Measurements from ENCODE around the gene KIZ. TPM values are rescaled to one million over a fixed set of nuclear protein-coding genes. Genes with fewer than 3 reads are reported as not detected.

KIZ gene
- total and polyA plus RNA-seq, 2 of the 4 experiments (the other 2 are of a cell fraction): 9.9 to 14.0 TPM

GRCh38 chr20:21134883-21135493 is 9.1 kb downstream of the KIZ start:
- no peak overlapping the region for H3K18ac ChIP-seq (ENCODE audit: low read depth, low read length)
- H2AK9ac ChIP-seq (replicated peaks; ENCODE audit: low read depth, low read length, poor library complexity): no peak overlapping the region
- TF ChIP-seq ELK1 (IDR thresholded peaks at IDR 0.05; ENCODE audit: borderline replicate concordance, low read depth, low read length) (no peak), MAFK (IDR thresholded peaks at IDR 0.05; ENCODE audit: low read depth, low read length) (no peak), RAD21 (IDR thresholded peaks at IDR 0.05; ENCODE audit: low read length) (no peak), USF2 (IDR thresholded peaks at IDR 0.05; ENCODE audit: low read depth, low read length) (no peak), POLR2A (IDR thresholded peaks at IDR 0.05; ENCODE audit: low read depth, low read length) (no peak), RCOR1 (IDR thresholded peaks at IDR 0.05; ENCODE audit: insufficient replicate concordance, low read length) (no peak), FOS (IDR thresholded peaks at IDR 0.05; ENCODE audit: low read depth, low read length) (no peak), CHD1 (IDR thresholded peaks at IDR 0.05; ENCODE audit: low read depth, low read length) (no peak), RFX5 (IDR thresholded peaks at IDR 0.05; ENCODE audit: low read depth, low read length) (no peak), CEBPB (IDR thresholded peaks at IDR 0.05; ENCODE audit: low read depth, low read length) (no peak), BHLHE40 (IDR thresholded peaks at IDR 0.05; ENCODE audit: low read depth, low read length) (no peak), SMC3 (IDR thresholded peaks at IDR 0.05; ENCODE audit: low read depth, low read length) (no peak), MAZ (IDR thresholded peaks at IDR 0.05; ENCODE audit: borderline replicate concordance, low read depth, low read length) (no peak), NFE2L2 (IDR thresholded peaks at IDR 0.05; ENCODE audit: low read depth, low read length) (no peak), CTCF (conservative IDR thresholded peaks at IDR 0.05; ENCODE audit: low read depth, low read length) (no peak)
- no peak overlapping the region for H3K4me3 ChIP-seq (ENCODE audit: insufficient read depth, low read depth, low read length)
- no peak overlapping the region for H2BK15ac ChIP-seq (ENCODE audit: low read depth, low read length)
- no peak overlapping the region for H3K23ac ChIP-seq (ENCODE audit: low read depth, low read length)
- H3K27me3 ChIP-seq (ENCODE audit: control insufficient read depth, insufficient read depth, low read length): no peaks in the 10 kb centered on the region
- no peak overlapping the region for H2BK20ac ChIP-seq (ENCODE audit: low read depth, low read length)
- in situ Hi-C loops (cut with MboI; ENCODE audit: low sequenced_read_pairs) (no loop called here), dilution Hi-C loops (cut with HindIII; ENCODE audit: low sequenced_read_pairs, unreplicated experiment) (no loop called here), intact Hi-C loops (cut with micrococcal nuclease) (no loop called here)
- peaks cover 3% of the 10 kb centered on the region; the same call in 1 of the 2 replicates for H3K9me1 ChIP-seq (ENCODE audit: insufficient read depth, low read length)
- no peak overlapping the region for H3K14ac ChIP-seq (replicated peaks; ENCODE audit: low read depth, low read length)
- H4K91ac ChIP-seq (ENCODE audit: insufficient read depth, low read depth, low read length): no peak overlapping the region
- no peak overlapping the region for H4K8ac ChIP-seq (ENCODE audit: low read depth in 2 of 2, low read length in 2 of 2)
- H3K27ac ChIP-seq (ENCODE audit: insufficient read depth, low read length): no peak overlapping the region
- ATAC-seq (ENCODE audit: low read depth): no peak
- 100% methylated on average over 3 of the region's 10 CpGs; no CpG with 5 or more reads in 1 of the 2 experiments for WGBS, 2 experiments (ENCODE audit: extremely low coverage in 2 of 2, insufficient read length in 1 of 2)
- H3K56ac ChIP-seq (ENCODE audit: extremely low read depth, insufficient read depth, low read length): no peak overlapping the region
- H3K4me2 ChIP-seq (ENCODE audit: low read depth, low read length): no peak overlapping the region
- BruUV-seq (replicated peaks): no TSS peak
- no peak overlapping the region for H4K5ac ChIP-seq (ENCODE audit: low read depth, low read length)
- ChIA-PET CTCF (interaction anchor here (0.6 kb wide), 1 partner anchor 48 kb away, joined by 5 read pairs; no protein-coding TSS in a partner anchor), POLR2A (ENCODE audit: unreplicated experiment) (no interaction called here)
- H2AFZ ChIP-seq (replicated peaks; ENCODE audit: low read length, poor library complexity): no peak overlapping the region
- H2BK120ac ChIP-seq (ENCODE audit: low read depth, low read length): no peak overlapping the region
- DNase-seq: no peak
- H2AK5ac ChIP-seq (ENCODE audit: low read depth, low read length): no peak overlapping the region
- no peaks in the 10 kb centered on the region for H3K4me1 ChIP-seq (ENCODE audit: control insufficient read depth, insufficient read depth, low read length)
- H4K20me1 ChIP-seq (ENCODE audit: insufficient read depth, low read length): no peaks in the 10 kb centered on the region
- H3K9ac ChIP-seq (ENCODE audit: low read depth, low read length): no peak overlapping the region
- H3K9me3 ChIP-seq (ENCODE audit: control insufficient read depth, insufficient read depth, low read length): no peaks in the 10 kb centered on the region
- H3K36me3 ChIP-seq (ENCODE audit: control insufficient read depth, insufficient read depth, low read length): peaks cover 12% of the 10 kb centered on the region
- H3K79me1 ChIP-seq (ENCODE audit: low read depth in 1 of 2, low read length in 2 of 2): peaks cover 0 to 2% of the 10 kb centered on the region in 2 experiments; a peak in 1 of 4 replicates
- no peak overlapping the region for H3K4ac ChIP-seq (ENCODE audit: low read depth, low read length)
- H2BK5ac ChIP-seq (ENCODE audit: low read depth, low read length, poor library complexity, severe bottlenecking): no peak overlapping the region

All from IMR-90 (cell line).